ENCODE data around the gene FBXL14. TPM values are rescaled to one million over a fixed set of nuclear protein-coding genes. Genes with fewer than 3 reads are reported as not detected.

The FBXL14 gene
- polyA plus RNA-seq, 3 donors, result 6.2 to 9.8 (median 7.2) TPM

GRCh38 chr12:1588575-1588947, 5.8 kb downstream of the FBXL14 start:
- Histone ChIP-seq H3K9me3 (replicated peaks in 1 of 2; ENCODE audit: control insufficient read depth in 1 of 2, insufficient read depth in 1 of 2, low read length in 2 of 2) (no peaks in the 10 kb centered on the region), H3K4me1 (ENCODE audit: control insufficient read depth in 1 of 2, insufficient read depth in 2 of 2, low read length in 2 of 2) (peaks cover 28 to 35% of the 10 kb centered on the region in 2 donors), H3K9ac (ENCODE audit: insufficient read depth, low read length, poor library complexity, severe bottlenecking) (no peak overlapping the region), H3K79me2 (ENCODE audit: insufficient read depth, low read length) (peaks cover 43% of the 10 kb centered on the region), H3K27me3 (ENCODE audit: control insufficient read depth in 2 of 2, insufficient read depth in 2 of 2, low read length in 2 of 2) (no peaks in the 10 kb centered on the region), H4K20me1 (ENCODE audit: insufficient read depth, low read length) (peaks cover 58% of the 10 kb centered on the region), H3K27ac (ENCODE audit: low read depth in 1 of 2, low read length in 2 of 2) (no peak overlapping the region), H2AFZ (ENCODE audit: insufficient read depth, low read depth, low read length, poor library complexity, severe bottlenecking) (no peak overlapping the region), H3K4me2 (replicated peaks; ENCODE audit: extremely low read depth, low read length, poor library complexity, severe bottlenecking) (no peak overlapping the region), H3K36me3 (replicated peaks in 1 of 2; ENCODE audit: control insufficient read depth in 1 of 2, insufficient read depth in 2 of 2, low read length in 2 of 2) (peaks cover 0 to 26% of the 10 kb centered on the region in 2 donors), H3K4me3 (replicated peaks in 1 of 3; ENCODE audit: low read depth in 2 of 3, low read length in 3 of 3) (no peak overlapping the region)
- Mint-ChIP-seq H3K9me3 (no peaks in the 10 kb centered on the region), H3K27ac (no peak overlapping the region), H3K4me3 (no peak overlapping the region), H3K27me3 (ENCODE audit: low read depth in 3 of 3) (peaks cover 0 to 4% (median 0%) of the 10 kb centered on the region in 3 donors), H3K4me1 (peaks cover 42% of the 10 kb centered on the region), H3K36me3 (peaks cover 19 to 31% of the 10 kb centered on the region in 2 donors)
- no peak for DNase-seq
- intact Hi-C loops (cut with micrococcal nuclease), result loop anchor here (10.0 kb wide), 2 partner anchors 774 to 1024 kb away; no protein-coding TSS in a partner anchor
- WGBS (ENCODE audit: insufficient coverage), result 100% methylated on average over 2 of the region's 3 CpGs
- TF ChIP-seq, protein P1, sequence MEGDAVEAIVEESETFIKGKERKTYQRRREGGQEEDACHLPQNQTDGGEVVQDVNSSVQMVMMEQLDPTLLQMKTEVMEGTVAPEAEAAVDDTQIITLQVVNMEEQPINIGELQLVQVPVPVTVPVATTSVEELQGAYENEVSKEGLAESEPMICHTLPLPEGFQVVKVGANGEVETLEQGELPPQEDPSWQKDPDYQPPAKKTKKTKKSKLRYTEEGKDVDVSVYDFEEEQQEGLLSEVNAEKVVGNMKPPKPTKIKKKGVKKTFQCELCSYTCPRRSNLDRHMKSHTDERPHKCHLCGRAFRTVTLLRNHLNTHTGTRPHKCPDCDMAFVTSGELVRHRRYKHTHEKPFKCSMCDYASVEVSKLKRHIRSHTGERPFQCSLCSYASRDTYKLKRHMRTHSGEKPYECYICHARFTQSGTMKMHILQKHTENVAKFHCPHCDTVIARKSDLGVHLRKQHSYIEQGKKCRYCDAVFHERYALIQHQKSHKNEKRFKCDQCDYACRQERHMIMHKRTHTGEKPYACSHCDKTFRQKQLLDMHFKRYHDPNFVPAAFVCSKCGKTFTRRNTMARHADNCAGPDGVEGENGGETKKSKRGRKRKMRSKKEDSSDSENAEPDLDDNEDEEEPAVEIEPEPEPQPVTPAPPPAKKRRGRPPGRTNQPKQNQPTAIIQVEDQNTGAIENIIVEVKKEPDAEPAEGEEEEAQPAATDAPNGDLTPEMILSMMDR (IDR thresholded peaks at IDR 0.05), result no peak

DNA sequence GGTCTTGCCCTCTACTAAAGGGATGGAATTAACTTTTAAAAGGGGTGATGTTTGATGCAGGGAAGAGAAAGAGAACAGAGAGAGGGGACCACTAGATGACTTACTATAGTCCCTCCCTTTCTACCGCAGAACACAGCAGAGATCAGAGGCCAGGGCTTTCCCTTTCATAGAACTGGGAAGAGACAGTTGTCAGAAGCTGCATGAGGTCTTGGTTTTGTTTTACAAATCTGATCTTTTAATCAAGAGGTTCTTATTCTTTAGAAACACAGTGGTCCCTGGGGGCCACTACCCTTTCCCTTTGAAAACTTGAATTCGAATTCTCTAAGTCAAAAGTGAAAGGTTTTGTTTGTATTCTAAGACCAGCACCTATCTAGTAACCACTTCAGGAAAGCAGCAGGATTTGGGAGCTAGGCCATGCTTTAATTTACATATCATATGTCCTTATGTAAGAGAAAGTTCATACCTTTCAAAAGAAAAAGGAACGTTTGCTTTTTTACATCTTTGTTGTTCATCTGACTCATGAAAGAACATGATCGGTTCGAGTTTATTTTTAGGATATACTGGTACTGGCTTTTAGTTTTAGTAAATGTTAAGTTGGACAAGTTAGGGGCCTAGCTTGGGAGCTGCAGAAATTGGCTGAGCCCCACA, 6.3 kb downstream of the FBXL14 start:
- Mint-ChIP-seq H3K36me3 (peaks cover 19 to 31% of the 10 kb centered on the region in 2 donors), H3K9me3 (no peaks in the 10 kb centered on the region), H3K27me3 (ENCODE audit: low read depth in 3 of 3) (peaks cover 0 to 4% (median 0%) of the 10 kb centered on the region in 3 donors), H3K4me1 (peaks cover 42% of the 10 kb centered on the region), H3K27ac (peak overlapping the region in 1 of 7 donors; percentile 72), H3K4me3 (no peak overlapping the region)
- H3K4me2 ChIP-seq (replicated peaks; ENCODE audit: extremely low read depth, low read length, poor library complexity, severe bottlenecking), result no peak overlapping the region
- no peaks in the 10 kb centered on the region for H3K9me3 ChIP-seq (replicated peaks in 1 of 2; ENCODE audit: control insufficient read depth in 1 of 2, insufficient read depth in 1 of 2, low read length in 2 of 2)
- H4K20me1 ChIP-seq (ENCODE audit: insufficient read depth, low read length), result peaks cover 53% of the 10 kb centered on the region
- no peak overlapping the region for H2AFZ ChIP-seq (ENCODE audit: insufficient read depth, low read depth, low read length, poor library complexity, severe bottlenecking)
- WGBS (ENCODE audit: insufficient coverage), result 42% methylated on average over 2 of the region's 5 CpGs
- H3K36me3 ChIP-seq (replicated peaks in 1 of 2; ENCODE audit: control insufficient read depth in 1 of 2, insufficient read depth in 2 of 2, low read length in 2 of 2), result peaks cover 0 to 26% of the 10 kb centered on the region in 2 donors
- H3K27me3 ChIP-seq (ENCODE audit: control insufficient read depth in 2 of 2, insufficient read depth in 2 of 2, low read length in 2 of 2), result no peaks in the 10 kb centered on the region
- DNase-seq, result no peak
- peaks cover 27 to 35% of the 10 kb centered on the region in 2 donors for H3K4me1 ChIP-seq (ENCODE audit: control insufficient read depth in 1 of 2, insufficient read depth in 2 of 2, low read length in 2 of 2)
- H3K4me3 ChIP-seq (replicated peaks in 1 of 3; ENCODE audit: low read depth in 2 of 3, low read length in 3 of 3), result no peak overlapping the region
- H3K79me2 ChIP-seq (ENCODE audit: insufficient read depth, low read length), result peaks cover 38% of the 10 kb centered on the region
- H3K9ac ChIP-seq (ENCODE audit: insufficient read depth, low read length, poor library complexity, severe bottlenecking), result no peak overlapping the region
- TF ChIP-seq, protein P1 (IDR thresholded peaks at IDR 0.05), result no peak
- intact Hi-C loops (cut with micrococcal nuclease), result loop anchor here (10.0 kb wide), 2 partner anchors 773 to 1023 kb away; no protein-coding TSS in a partner anchor
- H3K27ac ChIP-seq (ENCODE audit: low read depth in 1 of 2, low read length in 2 of 2), result no peak overlapping the region

Data from CD14-positive monocyte (primary cell).